Measurements from ENCODE around the gene ATP10A. TPM values are rescaled to one million over a fixed set of nuclear protein-coding genes. Genes with fewer than 3 reads are reported as not detected.

ATP10A gene
- 0.44 and 2.6 TPM in 2 replicates for total RNA-seq

GRCh38 chr15:25863111-25863967 is at the start of gene ATP10A:
TSS of gene ATP10A (minus strand) at chr15:25863327. CDS start at chr15:25863096, 231 bp downstream.

Small RNA genes lying within 50 kb of the gene (small RNA-seq; reads per million reads assigned to genes)
- gene MIR4715 (ENCODE audit: low replicate concordance) (not detected), gene RNA5SP390 (ENCODE audit: low replicate concordance) (not detected)

Measured in placental pericyte (primary cell).